Stimulated activated naive CD8-positive, alpha-beta T cell treated with anti-CD3 and anti-CD28 coated beads, Interleukin-15, Interleukin-2, amounts not matched to agents 100 U/mL and 50 U/mL, for 24 hours (primary cell): Measurements from ENCODE around the gene METTL25B.

Experiments used
- ATAC-seq: fragments of 150-1000 bp; cut with Tn5 transposase; one replicate; pipeline ENCODE4 v1.10.0; 2021
- DNase-seq: peaks from one replicate; pipeline ENCODE4 v3.0.0; 2021

METTL25B gene

GRCh38 chr1:156727926-156728598 lies at the start of gene METTL25B:
Gene METTL25B (plus strand): TSS chr1:156728469. CDS start chr1:156729105, 636 bp downstream.
- ATAC-seq (peak; percentile 70), DNase-seq (peak; percentile 85)

GRCh38 chr1:156680056-156680455 lies 48.2 kb upstream of the METTL25B start:
- no peak for DNase-seq
- no peak for ATAC-seq

DNA sequence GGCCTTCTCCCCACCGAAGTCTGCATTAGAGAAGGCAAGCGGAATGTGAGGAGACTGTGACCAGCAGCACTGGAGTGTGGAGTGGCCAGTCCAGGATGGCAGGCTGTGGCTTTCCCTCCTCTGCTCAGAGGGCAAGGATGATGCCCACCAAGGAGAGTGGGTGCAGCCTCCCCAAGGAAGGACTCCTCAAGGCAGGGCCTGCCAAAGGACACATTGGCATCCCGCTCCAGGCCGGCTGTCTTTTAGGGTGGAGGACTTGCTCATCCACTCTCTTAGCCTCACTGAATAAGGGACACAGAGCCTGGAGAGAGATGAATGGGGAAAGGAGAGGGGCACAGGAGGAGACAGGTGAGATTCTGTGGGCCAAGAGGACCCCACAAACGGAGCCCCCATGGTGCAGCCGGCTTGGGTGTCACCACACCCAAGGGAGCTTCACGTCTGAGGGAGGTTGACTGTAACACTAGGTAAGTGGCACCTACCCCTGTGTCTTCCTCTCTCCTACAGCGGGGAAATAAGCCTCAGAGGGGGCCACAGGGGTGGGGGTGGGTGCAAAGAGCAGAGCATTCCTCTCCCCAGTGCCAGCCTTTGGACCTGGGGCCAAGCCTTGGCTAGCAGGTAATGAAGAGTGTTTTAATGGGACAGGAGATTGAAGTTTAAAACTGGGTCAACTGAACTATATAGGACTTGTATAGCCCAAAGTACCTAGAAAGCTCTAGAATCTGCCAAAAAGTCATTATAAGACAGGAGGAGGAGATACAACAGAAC lies 46.9 kb upstream of the METTL25B start:
- DNase-seq, result no peak

DNA sequence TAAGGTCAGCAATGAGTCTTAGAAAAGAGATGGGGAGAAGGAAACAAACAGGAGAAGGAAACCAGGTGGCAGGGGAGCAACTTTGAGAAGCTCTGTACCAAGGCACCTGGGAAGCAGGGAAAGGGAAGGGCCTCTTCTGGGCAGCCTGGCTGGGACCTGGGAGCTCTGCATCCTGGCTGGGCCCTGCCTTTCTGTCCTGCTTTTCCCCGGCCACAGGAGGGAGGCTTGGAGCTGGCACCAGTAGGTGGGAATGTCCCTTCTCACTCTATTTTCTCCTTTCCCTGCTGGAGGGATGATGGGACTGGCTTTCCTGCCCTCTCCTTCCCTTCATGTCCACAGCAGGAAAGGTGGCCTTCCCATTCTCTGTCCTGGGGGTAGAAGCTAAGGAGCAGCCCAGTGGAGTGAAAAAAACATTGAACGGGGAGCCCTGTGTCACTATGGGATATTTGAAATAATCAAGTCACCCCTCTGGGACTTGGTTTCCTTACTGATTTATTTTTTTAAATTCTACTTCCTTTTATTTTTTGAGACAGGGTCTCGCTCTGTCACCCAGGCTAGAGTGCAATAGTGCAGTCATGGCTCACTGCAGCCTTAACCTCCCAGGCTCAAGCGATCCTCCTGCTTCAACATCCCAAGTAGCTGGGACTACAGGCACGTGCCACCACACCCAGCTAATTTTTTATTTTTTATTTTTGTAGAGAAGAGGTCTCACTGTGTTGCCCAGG lies 45.9 kb upstream of the METTL25B start:
- ATAC-seq (no peak), DNase-seq (no peak)

More for the DNA sequence above, 46.9 kb upstream of the METTL25B start:
- no peak for ATAC-seq

GRCh38 chr1:156684227-156684782 lies 44.0 kb upstream of the METTL25B start:
- ATAC-seq (peak; percentile 78), DNase-seq (peak; percentile 40)

- DNase-seq (peak; percentile 82), ATAC-seq (peak; percentile 94)
Observed at GRCh38 chr1:156689035-156689952, 39.0 kb upstream of the METTL25B start.

DNA sequence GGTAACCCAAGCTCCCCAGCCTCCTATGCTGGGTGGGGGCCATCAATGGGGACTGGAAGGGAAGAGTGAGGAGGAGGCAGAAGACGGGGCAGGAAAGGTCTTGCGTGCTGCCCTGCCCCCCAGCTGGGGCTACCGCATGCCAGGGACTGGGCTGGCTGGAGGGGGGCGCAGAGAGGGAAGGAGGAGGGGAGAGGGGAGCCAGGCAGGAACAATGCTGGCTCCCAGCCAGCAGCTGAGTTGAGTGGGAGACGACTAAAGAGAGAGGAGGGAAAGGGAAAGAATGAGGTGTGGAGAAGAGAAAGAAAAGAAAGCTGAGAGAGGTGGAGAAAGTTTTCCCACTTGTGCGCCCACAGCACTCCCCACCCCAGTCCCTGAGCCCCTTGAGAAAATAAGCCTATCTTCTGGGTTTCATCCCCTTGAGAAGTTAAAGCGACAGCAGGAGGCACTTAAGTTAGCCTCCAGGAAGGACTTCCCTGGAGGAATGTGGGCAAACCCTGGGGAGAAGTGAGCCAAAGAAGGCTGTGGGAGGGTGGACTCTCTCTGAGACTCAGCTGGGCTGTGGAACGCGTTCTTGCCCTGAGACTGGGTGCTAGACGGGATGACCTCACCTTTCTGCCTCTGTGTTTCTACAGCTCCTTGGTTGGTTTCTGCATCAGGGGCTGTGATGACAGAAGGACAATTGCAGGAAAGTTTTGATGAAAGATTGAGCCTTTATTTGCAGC lies 38.2 kb upstream of the METTL25B start:
- DNase-seq (no peak), ATAC-seq (no peak)

- no peak for ATAC-seq
- DNase-seq, result no peak
Observed at GRCh38 chr1:156690675-156691036, 37.6 kb upstream of the METTL25B start.

DNA sequence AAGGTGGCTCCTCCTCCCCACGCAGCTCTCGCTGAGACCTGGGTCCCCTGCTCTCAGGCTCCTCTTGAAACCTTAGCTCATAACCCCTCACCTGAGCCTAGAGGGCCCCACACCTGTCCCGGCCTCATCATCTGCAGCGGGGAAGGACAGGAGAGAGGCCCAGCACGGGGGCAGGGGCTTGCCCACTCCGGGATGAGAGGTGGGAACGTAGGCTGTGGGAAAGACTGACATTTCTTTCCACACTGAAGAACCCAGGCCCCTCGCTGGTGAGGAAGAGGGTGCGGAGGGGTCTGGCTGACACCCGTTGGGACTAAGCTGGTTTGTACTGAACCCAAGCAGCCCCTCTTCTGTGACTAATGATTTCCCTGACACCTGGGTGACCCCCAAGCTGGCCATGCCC lies 37.1 kb upstream of the METTL25B start:
- DNase-seq (no peak), ATAC-seq (no peak)

DNA sequence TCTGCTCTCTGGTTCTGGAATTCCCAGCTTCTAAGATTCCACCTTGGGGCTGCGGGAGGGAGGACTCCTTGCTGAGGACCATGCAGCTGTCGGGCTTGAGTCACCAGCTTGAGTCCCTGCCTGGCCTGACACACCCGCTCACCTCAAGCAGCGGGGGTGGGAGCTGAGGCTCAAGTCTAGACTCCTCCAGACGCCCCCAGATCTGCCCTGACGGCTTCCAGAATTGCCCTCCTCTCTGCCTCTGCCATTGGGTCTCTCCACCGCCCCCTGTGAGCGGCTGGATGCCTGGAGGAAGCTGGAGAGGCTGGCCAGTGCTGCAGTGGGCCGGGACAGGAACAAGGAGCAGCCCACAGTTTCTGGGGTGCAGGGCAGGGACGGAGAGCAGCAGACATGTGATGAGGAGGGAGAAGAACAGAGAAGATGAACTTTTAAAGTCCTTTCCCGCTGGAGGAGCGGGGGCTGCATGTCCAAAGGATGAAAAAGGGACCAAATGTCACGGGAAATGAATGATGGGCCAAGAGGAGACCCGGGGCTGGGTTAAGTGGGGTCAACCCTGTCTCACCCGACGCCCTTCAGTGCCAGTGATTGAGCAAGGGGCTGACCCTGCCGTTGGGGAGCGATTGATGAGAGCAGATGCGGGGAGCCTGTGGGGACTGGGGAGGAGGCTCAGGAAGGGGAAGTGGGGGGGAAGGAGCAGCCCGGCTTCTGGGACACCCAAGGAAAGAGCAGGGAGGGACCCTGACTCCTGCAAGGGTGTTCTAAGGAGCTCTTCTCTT lies 36.4 kb upstream of the METTL25B start:
- DNase-seq, result no peak
- no peak for ATAC-seq

DNA sequence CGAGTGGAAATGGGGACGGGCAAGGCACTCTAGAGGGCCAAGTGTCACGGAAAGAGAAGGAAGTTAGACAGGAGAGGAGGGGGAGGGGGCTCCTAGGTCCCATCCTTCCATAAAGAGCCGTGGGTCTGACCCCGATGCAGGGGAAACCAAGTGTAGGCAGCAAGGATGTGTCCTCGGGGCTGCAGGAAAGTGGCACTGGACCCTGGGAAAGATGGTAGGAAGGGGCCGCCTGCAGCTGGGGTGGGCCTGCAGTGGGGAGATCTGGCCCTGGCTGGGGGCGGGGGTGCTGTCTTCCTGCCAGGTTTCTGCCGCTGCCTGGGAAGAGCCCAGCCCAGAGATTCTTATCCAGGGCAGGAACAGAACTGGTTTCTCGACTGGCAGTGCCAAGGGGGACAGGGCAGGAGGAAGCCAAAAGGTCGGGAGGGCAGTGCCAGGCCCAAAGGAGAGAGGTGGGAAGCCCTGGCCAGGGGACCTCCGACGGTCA lies 35.8 kb upstream of the METTL25B start:
- DNase-seq (no peak), ATAC-seq (no peak)

GRCh38 chr1:156692925-156693847 lies 35.1 kb upstream of the METTL25B start:
- ATAC-seq (no peak), DNase-seq (no peak)

GRCh38 chr1:156693848-156694689 lies 34.2 kb upstream of the METTL25B start:
- ATAC-seq (no peak), DNase-seq (no peak)

DNA sequence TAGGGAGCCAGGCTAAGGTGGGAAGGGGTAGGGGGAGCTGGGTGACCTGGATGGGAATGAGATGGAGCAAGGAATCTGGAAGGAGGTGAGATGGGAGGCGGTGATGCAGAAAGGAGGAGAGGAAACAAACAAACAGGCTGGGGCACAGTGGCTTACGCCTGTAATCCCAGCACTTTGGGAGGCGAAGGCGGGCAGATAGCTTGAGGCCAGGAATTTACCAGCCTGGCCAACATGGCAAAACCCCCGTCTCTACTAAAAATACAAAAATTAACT lies 33.6 kb upstream of the METTL25B start:
- ATAC-seq (no peak), DNase-seq (no peak)

- no peak for DNase-seq
- ATAC-seq, result no peak
Observed at GRCh38 chr1:156696755-156697154, 31.5 kb upstream of the METTL25B start.

GRCh38 chr1:156697481-156697880 lies 30.8 kb upstream of the METTL25B start:
- no peak for ATAC-seq
- no peak for DNase-seq

DNA sequence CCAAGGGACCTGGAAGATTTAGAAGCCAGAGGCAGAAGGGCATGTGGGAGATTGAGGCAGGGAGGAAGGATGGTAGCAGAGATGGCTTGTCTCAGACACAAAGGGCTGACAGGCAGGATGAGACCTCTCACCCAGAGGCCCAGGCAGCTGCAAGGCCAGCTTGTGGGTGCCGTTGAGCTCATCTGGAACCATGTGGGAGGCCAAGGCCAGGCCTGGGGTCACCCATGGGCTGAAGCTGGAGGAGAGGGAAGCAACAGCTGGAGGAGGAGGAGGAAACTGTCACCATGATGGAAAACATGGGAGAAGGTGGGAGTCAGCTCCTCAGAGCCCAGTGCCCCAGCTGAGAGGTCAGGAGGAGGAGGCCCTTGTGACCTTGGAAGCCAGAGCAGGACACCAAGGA lies 29.3 kb upstream of the METTL25B start:
- no peak for ATAC-seq
- no peak for DNase-seq
